ENCODE measurements around the gene PPP1R3D.
A peak's percentile ranks its signal among the peaks of the same experiment; 100 is the strongest.

Gene PPP1R3D

DNA sequence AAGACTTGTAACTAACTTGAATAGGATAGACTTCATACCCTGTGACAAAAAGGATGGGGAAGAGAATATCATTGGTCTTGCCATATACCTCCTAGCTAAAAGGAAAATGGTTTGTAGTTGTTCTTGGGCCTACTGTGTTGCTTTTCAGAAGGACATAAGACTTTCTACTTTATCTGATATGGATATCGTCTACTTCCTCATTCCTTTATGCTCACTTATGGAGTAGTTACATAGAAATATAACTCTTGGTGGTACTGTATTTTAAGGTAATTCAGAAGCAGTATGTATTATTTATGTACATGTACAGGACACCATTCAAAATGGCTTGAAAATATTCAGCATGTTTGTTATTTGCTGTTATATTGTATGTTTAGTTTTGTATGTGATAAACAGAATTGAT lies 8.1 kb upstream of the PPP1R3D start:
- DNase-seq, result no peak

DNA sequence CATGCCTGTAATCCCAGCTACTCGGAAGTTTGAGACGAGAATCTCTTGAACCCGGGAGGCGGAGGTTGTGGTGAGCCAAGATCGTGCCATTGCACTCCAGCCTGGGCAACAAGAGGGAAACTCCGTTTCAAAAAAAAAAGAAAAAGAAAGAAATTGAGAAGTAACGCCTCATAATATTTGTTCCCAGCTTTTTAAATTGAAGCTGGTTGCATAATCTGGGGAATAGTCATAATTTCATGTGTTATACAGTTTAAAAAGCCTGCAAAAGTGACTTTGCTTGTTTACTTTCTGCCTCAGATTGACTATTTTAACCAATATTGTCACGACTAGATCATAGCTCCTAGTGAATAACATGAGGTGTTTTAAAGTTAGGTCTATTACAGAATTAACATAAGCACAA lies 7.3 kb upstream of the PPP1R3D start:
- DNase-seq, result no peak

DNA sequence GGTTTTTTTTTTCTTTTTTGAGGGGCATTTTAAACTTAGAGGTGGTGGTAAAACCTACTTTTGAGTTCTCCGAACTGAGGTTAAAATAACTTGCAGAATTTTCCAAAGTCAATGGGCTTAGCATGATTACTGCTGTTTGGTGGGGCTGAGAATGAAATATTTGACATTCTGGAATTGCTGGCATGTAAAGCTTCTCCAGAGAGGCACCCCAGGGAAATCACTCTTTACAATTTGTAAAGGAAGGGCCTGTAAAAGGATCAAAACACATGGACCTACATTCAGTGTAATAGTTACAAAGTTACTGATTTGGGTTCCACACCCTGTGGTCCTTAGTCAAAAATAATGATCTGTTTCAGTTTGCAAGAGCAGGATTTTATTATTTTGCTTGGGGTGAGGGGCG lies 5.6 kb upstream of the PPP1R3D start:
- DNase-seq, result no peak

DNA sequence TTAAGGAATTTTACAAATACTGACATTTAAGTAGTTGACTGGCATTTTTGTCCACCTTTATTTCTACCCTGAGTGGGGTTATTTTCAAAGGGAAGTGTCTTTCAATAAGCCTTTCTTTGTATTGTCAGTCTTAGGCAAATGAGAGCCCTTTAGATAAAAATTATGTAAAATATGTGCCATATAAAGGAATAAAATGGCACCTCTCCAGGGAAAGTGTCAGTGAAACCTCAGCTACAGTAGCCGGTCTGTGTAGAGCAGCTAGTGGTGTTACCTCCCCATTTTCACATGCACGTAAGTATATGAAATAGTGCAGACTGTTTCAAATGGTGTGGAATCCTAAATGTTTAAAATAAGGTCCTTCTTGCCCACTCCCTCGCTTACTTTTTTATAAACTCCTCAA lies 5.1 kb upstream of the PPP1R3D start:
- DNase-seq, result no peak

DNA sequence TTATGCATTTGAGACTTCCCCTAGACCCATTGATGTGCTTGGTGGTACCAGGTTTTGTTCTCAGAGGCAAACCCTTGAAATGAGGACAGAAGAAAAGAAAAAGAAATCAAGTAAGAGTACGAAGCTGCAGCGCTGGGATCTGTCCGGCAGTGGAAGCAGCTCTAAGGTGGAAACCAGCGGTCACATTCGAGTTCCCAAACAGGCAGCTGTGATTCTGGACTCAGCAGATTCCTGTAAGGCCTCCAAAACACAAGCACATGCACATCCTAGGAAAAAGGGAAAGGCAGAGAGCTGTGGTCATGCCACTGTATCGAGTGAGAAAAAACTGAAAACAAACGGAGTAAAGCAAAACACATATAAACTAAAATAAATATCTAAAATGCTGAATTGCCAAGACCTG lies 4.6 kb upstream of the PPP1R3D start:
- DNase-seq, result no peak

DNA sequence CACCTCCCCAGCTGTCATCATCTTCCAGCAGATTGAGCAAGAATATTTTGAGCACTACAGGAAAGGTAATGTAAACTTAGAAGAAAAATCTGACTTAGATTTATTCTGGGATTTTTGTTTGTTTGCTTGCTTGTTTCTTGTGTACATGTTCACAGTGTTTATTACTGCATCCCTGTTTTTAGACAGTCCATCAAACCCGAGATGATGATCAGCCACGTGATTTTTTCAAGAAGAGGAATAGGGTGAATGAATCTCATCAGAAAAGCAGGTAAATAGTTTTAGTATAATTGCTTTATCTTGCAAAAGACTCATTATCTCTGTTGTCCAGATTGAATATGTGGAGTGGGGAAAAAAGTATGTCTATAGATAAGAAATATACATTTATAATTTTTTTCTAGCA lies 2.1 kb upstream of the PPP1R3D start:
- DNase-seq, result no peak

DNA sequence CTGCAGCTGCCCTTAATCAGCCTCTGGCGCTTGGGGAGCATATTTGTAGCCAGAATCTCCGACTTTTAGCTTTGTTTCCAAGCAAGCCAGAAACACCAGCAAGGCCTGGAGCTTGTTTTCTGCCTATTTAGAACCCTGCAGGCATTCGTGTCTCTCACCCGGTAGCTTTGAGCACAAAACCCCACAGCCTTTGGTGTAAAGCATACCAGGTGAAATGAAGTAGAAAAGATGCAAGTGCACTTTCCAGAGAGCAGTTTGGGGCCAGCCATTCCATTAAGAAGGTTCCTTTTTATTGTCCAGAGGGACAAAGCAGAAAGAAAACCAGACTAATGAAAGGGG lies 820 bp upstream of the PPP1R3D start:
- no peak for DNase-seq

DNA sequence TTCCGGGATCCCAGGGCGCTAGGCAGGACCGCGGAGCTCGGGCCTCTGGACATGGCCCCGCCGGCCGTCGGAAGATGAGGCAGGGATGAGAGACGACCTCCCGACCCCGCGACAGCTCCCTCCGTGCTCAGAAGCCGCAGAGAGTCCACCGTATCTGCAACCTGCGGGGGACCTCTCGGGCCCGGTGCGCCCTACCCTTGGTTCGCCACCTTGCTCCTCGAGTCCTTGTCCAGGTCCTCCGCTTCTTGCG lies 301 bp downstream of the PPP1R3D start:
- DNase-seq, result no peak

DNA sequence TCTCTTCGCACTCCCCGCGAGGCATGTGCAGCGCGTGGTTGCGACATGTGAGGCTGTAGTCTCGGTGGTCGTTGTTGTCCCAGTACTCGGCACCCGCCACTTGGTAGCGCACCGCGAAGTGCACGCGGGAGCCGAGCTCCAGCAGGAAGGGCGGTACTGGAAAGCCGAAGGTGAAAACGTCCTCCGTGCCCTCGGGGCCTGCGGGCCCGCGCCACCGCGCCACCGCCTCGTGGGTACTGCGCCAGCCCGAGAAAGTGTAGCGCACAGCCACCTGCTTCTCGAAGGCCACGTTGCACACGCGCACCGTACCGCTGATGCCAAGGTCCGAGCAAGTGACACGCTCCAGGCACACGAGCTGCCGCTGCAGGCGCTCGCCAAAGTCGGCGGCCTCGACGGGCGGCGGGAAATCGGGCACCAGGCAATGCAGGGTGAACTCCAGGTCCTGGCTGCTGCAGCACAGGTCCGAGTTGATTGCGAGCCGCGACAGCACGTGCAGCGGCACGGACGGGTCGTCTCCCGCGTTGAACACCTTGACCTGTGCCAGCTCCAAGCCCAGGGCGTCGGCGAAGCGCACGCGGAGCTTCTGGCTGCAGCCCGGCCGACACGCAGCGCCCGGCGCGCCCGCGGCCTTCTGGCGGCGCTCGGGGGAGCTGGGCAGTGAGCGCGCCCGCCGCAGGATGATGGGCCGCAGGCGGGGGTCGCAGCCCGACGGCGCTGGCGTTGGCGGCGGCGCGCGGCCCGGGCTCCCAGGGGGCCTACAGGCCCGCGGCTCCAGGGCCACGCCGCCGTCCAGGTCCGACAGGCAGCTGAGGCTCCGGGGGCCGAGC lies 840 bp downstream of the PPP1R3D start:
- no peak for DNase-seq

DNA sequence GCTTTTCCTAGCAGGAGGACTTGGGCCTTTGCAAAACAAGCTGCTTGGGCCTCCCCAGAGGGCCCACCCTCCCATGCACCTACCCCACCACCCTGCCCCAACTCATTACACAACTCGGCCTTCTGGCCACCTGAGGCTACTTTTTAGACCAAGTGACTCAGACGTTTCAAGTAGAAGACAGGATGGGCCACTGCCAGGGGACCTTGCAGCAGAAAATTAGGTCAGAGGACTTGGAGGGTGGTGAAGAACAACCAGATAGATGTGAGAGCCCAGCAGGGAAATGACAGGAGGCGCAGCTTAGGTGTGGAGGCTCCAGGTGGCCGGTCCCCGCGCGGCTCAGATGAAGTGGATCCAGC lies 1.4 kb downstream of the PPP1R3D start:
- no peak for DNase-seq

DNA sequence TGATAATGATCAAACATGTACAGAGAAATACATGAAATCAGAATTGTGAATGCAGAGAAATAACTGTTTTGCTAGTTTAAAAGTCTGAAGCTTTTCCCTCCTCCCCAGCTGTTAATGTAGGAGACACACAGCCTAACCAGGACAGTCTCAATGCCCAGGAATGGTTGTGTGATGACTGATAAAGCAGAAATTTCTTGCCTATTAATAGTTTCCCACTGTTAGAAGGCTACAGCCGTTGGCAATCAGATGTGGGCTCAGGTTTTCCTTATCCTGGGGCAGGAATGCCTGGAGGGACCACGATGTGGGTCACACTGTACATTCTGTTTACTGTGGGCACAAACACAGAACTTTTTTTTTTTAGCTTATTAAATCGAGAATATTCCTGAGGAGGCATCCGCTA lies 1.9 kb downstream of the PPP1R3D start:
- no peak for DNase-seq

DNA sequence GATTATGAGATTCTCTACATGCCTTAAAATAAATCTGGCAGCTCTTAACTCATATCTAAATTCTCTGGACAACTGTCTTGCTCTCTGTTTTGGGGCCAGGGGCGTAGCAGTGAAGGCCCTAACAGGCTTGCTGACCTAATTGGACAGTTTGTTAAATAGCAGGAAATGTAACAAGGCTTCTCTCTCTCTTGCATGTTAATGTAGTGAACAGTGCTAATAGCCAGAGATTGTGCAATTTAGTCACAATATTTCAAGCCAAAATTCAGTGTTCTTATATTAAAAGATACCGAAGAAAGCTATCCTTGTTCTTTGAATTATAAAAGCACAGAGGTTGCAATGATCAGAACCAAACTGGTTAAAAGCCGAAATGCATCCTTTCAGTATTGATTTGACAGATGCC lies 3.0 kb downstream of the PPP1R3D start:
- DNase-seq, result no peak

DNA sequence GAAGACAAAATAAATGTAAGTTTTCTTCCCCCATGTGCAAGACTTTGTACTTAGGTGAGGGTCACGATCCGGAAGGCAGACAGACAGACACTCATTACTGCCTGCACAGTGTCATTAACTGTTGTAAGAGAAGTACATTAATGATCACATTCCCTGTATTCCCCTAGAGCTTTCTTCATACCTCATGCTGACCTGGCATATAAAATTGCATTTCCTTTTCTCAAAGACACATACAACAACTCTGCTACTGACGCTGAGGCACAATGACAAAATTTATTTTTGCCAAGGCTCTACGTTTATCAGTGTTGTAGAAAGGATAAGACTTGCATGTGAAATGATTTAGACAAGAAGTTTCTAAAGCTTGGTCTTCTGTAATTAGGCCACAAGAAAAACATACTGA lies 3.7 kb downstream of the PPP1R3D start:
- no peak for DNase-seq

DNA sequence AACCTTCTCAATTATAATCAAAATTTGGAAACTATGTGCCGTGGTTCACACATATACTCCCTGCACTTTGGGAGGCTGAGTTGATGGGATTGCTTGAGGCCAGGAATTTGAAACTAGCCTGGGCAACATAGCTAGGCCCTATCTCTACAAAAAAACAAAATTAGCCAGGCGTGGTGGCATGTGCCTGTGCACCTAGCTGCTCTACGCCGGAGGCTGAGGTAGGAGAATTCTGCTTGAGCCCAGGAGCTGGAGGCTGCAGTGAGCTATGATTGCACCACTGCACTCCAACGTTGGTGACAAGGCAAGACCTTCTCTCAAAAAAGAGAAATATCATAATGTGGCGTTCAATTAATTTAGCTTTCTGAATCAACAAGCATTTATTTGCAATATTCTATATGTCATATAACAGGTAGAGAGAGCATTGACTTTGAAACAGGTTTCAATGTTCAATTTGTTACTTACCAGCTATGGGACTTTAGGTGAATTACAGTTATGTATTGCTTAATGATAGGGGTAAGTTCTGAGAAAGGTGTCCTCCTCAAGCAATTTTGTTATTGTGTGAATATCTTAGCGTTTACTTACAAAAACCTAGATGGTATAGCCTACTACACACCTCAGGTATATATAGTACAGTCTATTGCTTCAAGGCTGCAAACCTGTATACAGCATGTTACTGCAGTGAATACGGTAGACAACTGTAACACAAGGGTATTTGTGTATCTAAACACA lies 4.5 kb downstream of the PPP1R3D start:
- DNase-seq, result no peak

DNA sequence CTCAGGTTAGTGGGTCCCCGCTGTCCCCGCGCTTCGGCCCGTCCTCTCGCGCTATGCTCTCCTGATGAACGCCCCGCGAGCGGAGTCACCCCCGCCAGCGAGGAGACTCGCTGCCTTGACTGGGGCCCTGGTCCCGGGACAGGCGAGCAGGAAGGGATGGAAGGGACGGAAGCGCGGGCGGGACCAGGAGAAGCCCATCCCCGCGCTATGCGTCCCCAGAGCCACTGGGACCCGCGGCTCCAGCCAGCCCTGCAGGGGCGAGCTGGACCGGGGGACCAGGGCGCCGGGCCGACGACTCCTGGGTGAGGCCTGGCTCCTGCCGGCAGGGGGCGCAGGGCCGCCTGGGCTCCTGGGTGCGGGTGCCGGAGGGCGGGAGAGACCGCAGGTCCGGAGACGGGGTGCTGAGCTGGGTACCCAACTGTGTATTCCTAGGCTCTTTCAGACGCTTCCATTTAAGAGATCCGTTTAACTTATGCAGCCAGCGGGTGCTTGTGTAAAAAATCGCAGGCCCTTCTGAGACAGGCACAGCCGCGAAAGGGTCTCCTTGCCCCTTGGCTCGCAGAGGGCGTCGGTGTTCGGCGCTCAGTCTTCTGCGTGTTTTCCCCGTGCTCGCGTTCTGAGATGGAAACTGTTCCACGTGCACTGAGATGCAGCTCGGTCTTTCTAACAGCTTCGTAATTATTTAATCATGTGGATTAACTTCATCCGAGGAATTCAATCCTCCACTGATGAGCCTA lies 6.1 kb downstream of the PPP1R3D start:
- peak; percentile 57 for DNase-seq

DNA sequence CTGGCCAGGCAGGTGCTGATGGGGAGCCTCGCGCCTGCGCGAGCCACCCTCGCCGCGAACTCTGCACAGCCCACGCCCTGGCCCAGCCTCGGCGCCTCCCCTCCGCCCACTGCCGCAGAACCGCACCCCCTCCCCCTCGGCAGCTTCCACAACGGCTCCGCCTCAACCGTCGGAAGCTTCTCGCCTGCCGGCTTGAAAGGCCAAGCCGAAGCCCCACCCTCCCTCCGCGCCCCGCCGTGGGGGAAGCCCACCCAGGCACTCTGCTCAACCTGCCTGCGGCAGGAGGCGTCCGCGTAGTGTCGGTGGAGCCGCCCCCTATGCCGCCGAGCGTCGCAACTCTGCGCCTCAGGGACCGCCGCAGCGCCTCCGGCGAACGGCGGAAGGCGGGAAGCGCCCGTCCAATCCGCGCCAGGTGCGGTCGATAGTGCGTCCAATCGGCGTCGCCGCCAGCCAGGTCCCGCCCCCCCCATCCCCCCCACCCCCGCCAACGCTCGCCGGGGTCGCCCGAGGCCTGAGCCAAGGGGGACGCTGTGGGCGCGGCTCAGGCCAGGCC lies 6.7 kb downstream of the PPP1R3D start, which contains the start of gene SYCP2:
TSS of gene SYCP2 (minus strand) at position 342 of the 553 bp plus-strand sequence. CDS start 11,224 bp downstream, outside the sequence.
- no peak for DNase-seq

DNA sequence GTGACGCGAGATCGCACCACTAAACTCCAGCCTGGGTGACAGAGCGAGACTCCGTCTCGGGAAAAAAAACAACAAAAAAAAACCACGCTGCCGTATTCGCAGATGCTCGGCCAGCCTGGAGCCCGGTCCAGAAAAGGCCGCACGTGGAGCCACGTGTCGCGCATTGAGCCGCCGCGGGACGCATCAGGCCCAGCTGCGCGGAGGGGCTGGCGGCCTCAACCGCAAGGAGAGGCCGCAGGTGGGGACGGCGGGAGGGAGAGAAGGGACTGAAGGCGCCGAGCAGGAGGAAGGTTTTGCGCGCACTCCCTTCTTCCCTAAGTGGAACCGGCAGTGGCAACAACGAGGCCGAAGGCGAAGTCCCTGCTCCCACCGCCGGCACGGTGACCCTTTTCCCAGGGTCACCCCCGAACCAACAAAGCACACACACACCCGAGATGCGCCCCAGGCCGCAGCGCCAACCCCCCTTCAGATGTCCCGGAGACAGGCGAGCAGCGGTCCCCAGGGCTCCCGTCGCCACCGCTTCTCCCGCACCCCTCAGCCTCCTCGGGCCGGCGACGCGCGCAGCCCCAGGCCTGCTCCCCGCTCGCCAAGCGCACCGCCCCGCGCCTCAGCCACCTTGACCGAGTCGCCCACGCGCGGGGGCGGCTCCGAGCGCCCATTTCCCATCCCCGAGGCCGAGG lies 7.3 kb downstream of the PPP1R3D start:
- no peak for DNase-seq

DNA sequence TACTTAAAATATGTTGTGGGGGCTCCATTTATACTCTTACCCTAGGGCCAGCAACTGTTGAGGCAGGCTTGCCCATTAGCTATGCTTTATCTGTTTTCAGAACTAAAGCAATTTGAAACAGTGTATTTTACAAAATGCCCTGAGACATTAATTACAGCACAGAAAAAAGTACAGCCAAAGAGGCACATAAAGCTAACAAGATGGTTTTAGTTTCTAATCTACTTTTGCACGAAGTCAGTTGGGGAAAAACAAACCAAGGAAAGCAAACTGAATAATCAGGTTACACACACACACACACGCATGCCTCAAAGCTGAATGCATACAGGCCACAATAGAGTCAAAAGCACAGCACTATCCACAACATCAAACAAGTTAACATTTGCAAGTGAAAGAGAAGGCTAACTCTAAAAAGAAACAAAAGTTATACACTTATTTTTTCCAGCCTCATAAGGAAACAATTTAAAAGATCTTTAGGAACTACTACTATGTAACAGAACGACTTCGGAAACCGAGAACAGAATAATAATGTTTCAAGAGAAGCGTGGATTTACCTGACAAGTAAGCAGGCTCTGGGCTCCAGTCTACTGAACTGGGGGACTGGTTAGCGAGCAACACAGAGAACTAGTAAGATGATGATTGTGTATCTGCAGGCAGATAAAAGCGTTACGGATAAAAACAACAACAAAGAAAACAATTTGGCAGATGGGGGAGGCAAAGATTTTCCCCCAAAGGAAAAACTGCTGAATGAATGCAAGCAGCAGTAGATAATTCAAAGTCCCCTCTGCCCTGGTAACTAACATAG lies 8.4 kb downstream of the PPP1R3D start:
- DNase-seq, result no peak

DNA sequence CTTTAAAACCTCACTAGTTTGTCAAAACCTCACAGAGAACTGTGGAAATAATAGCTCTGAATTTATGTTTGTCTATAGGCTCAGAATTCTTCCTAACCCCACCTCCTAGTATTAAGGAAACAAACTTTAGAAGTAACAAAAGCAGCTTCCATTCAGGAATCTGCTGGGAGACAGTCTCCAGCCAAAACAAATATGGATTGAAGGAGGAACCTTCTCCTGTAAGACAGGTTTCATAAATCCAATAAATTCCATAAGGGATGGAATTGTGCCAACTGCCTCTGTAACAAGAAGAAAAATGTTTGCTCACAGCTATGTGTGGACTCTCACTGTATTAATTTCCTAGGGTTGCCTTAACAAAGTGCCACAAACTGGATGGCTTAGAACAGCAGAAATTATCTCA lies 14.2 kb downstream of the PPP1R3D start:
- DNase-seq, result no peak

DNA sequence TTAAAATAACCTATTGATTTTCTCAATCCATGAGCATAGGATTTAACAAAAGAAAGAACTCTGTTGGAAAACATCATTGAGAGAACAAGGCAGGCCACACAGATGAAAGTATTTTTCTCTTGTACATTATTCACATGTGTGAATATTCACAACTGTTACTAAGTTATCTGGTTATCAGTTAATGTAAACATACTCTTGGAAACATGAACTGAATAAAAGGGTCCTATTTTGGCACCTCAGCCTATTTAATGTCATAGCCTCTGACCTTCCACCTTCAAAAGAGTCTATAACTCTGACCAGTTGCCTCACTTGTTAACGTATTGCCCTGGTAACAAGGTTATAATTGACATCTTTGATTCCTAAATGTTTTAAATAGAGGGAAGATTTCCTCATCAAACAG lies 14.7 kb downstream of the PPP1R3D start:
- DNase-seq, result no peak

DNA sequence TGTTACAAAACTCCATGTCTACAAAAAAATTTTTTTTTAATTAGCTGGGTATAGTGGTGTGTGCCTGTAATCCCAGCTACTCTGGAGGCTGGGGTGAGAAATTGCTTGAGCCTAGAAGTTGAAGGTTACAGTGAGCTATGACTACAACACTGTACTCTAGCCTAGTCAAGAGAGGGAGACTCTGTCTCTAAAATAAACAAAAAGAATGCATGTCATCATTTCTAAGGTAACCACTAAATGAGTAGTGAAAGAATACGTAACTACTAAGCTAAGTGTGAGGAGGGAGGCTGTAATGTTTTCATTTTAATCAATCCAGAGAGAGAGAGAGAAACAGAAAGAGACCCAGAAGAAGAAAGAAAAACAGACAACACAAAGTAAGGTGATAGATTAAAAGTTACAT lies 16.6 kb downstream of the PPP1R3D start:
- no peak for DNase-seq

DNA sequence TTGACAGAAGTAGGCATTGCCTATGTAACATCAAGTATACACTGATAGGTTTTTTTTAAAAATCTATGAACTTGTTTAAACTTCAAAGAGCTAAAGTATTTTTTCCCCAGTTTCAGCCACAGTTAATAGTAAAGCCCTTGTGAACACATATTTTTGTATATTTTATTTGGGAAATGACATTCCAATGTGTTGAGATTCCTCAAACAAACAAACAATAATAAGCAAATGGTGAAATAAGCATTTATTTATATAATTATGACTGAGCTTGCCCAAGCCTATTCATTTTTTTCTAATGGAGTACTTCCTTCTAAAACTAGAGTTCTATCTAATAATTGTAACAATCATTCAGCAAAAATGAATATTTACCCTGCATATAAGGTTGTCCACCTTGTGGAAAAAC lies 19.2 kb downstream of the PPP1R3D start:
- DNase-seq, result no peak

DNA sequence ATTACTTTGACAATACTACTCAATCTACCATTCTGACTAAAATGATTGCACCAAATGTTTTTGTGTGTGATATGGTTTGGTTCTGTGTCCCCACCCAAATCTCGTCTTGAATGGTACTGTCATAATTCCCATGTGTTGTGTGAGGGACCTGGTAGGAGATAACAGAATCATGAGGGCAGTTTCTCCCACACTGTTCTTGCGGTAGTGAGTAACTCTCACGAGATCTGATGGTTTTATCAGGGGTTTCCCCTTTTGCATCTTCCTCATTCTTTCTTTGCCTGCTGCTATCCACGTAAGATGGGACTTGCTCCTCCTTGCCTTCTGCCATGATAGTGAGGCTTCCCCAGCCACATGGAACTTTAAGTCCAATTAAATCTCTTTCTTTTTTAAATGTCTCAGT lies 27.5 kb downstream of the PPP1R3D start:
- DNase-seq, result no peak

Measured in NCI-H2171 (cell line).